Gastrocnemius medialis (tissue), 4 donors: ENCODE measurements around the gene CDKAL1. TPM values are rescaled to one million over a fixed set of nuclear protein-coding genes. Genes with fewer than 3 reads are reported as not detected.

ENCODE experiments used
- ATAC-seq, 2 donors: fragments of 150-250 bp; one replicate each; pipeline ENCODE4 v1.9.1; 2016
- DNase-seq, 2 donors: peaks; one replicate each; pipeline ENCODE4 v3.0.0-alpha.2; 2019
- H3K27ac ChIP-seq, 4 donors: fragments of 200-600 bp; sonication (generic); 1 replicate in 1 of 4; 2 replicates in 3 of 4; pipeline ENCODE4 v1.5.1; 2016 to 2018; ENCODE audit warnings: mild to moderate bottlenecking in 2 of 4, moderate library complexity in 1 of 4
- H3K27me3 ChIP-seq, 3 donors: fragments of 200-600 bp; sonication (generic) in 2 of 3; 1 replicate in 1 of 3; 2 replicates in 2 of 3; pipeline versions ENCODE4 v1.5.1 to v1.6.0; 2016 to 2019; ENCODE audit warnings: mild to moderate bottlenecking in 1 of 3, moderate library complexity in 1 of 3
- H3K36me3 ChIP-seq, 2 donors: fragments of 200-600 bp; sonication (generic) in 1 of 2; one replicate each; pipeline ENCODE4 v1.5.1; 2017 to 2018
- H3K4me1 ChIP-seq, 2 donors: fragments of 200-600 bp; sonication (generic) in 1 of 2; one replicate each; pipeline ENCODE4 v1.5.1; 2016 to 2017; ENCODE audit warnings: mild to moderate bottlenecking in 2 of 2
- H3K4me3 ChIP-seq, 4 donors: fragments of 200-600 bp; sonication (generic) in 3 of 4; 1 replicate in 1 of 4; 2 replicates in 3 of 4; pipeline ENCODE4 v1.5.1; 2016 to 2019; ENCODE audit warnings: mild to moderate bottlenecking in 2 of 4
- H3K9me3 ChIP-seq, 3 donors: fragments of 200-600 bp; sonication (generic) in 2 of 3; 1 replicate in 1 of 3; 2 replicates in 2 of 3; pipeline ENCODE4 v1.5.1; 2016 to 2019
- POLR2A ChIP-seq, 2 donors: fragments of 450-650 bp; IDR thresholded peaks; one replicate each; pipeline ENCODE4 v1.6.1; 2017; ENCODE audit warnings: antibody characterized with exemption in 2 of 2, mild to moderate bottlenecking in 2 of 2, moderate library complexity in 2 of 2
- in situ Hi-C, 4 donors: fragments of 200-750 bp; cut with MboI; loops; one replicate each; pipeline versions ENCODE4 v1.15.0 to v1.8.0; 2017; ENCODE audit warnings: low sequenced_read_pairs in 4 of 4
- intact Hi-C: fragments of 100-400 bp; cut with DNase I; formaldehyde crosslinking; loops from one replicate; pipeline ENCODE4 v1.15.1; 2023; ENCODE audit warnings: low total_unique reads
- total RNA-seq, 4 donors: library from RNA; depleted of rRNA; stranded (reverse); fragments of >200 nt; gene quantifications; one replicate each; pipeline versions ENCODE4 v1.1.0 to v1.2.3, GENCODE V29; 2016
- TF ChIP-seq, protein P1 (sequence below), 5 experiments: fragments of 450-650 bp in 3 of 5; fragments of 200-600 bp in 2 of 5; sonication (generic) in 2 of 5; IDR thresholded peaks in 4 of 5; conservative IDR thresholded peaks in 1 of 5; 1 replicate in 4 of 5; 2 replicates in 1 of 5; pipeline ENCODE4 v1.5.1; 2016 to 2019; ENCODE audit warnings: antibody characterized with exemption in 5 of 5, mild to moderate bottlenecking in 3 of 5, moderate library complexity in 3 of 5

CDKAL1 gene
- total RNA-seq, 4 donors from 2014 or later: 9.6 to 17.0 (median 11.4) TPM

DNA sequence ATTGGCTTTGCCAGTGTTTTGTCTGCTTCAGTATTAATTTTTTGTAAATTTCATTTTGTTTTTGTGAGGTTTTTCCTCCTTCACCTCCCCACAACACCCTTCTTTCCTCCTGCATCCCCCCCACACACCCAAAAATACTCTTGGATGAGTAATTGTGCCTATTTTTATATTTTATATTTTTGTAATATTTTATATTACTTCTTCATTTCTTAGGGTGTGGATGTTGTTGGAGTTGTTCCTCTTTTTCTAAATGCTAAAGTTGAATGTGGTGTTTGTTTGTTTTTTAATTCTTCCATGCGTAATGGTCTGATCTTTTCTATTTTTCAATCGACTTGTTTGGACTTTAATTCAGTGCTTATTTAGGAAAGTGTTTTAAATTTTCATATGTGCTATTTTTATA lies 638.8 kb downstream of the CDKAL1 start:
- DNase-seq (no peak), ATAC-seq (no peak)
- intact Hi-C loops: no loop called here
- Histone ChIP-seq H3K4me1 (no peaks in the 10 kb centered on the region), H3K36me3 (no peaks in the 10 kb centered on the region), H3K27ac (no peak overlapping the region), H3K27me3 (no peaks in the 10 kb centered on the region), H3K4me3 (no peak overlapping the region), H3K9me3 (no peaks in the 10 kb centered on the region)
- TF ChIP-seq, protein P1, sequence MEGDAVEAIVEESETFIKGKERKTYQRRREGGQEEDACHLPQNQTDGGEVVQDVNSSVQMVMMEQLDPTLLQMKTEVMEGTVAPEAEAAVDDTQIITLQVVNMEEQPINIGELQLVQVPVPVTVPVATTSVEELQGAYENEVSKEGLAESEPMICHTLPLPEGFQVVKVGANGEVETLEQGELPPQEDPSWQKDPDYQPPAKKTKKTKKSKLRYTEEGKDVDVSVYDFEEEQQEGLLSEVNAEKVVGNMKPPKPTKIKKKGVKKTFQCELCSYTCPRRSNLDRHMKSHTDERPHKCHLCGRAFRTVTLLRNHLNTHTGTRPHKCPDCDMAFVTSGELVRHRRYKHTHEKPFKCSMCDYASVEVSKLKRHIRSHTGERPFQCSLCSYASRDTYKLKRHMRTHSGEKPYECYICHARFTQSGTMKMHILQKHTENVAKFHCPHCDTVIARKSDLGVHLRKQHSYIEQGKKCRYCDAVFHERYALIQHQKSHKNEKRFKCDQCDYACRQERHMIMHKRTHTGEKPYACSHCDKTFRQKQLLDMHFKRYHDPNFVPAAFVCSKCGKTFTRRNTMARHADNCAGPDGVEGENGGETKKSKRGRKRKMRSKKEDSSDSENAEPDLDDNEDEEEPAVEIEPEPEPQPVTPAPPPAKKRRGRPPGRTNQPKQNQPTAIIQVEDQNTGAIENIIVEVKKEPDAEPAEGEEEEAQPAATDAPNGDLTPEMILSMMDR (IDR thresholded peaks at IDR 0.05 in 4 of 5, conservative IDR thresholded peaks at IDR 0.05 in 1 of 5): no peak
- no peak for TF ChIP-seq POLR2A (IDR thresholded peaks at IDR 0.05)
- in situ Hi-C loops: no loop called here

DNA sequence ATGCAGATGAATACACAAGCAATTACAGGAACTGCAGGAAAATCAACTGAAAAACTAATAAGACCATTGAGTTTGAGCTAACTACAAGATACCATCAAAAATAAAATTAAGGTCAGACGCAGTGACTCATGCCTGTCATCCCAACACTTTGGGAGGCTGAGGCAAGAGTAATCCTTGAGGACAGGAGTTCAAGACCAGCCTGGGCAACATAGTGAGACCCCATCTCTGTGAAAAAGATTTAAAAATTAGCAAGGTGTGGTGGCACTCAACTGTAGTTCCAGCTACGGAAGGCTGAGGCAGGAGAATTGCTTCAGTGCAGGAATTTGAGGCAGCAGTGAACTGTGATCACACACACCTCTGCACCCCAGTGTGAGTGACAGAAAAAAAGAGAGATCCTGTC lies 639.4 kb downstream of the CDKAL1 start:
- intact Hi-C loops: no loop called here
- H3K27ac ChIP-seq: no peak overlapping the region
- H3K36me3 ChIP-seq: no peaks in the 10 kb centered on the region
- no peaks in the 10 kb centered on the region for H3K27me3 ChIP-seq
- in situ Hi-C loops: no loop called here
- H3K4me3 ChIP-seq: no peak overlapping the region
- no peak for TF ChIP-seq POLR2A (IDR thresholded peaks at IDR 0.05)
- TF ChIP-seq, protein P1 (IDR thresholded peaks at IDR 0.05 in 4 of 5, conservative IDR thresholded peaks at IDR 0.05 in 1 of 5): no peak
- no peaks in the 10 kb centered on the region for H3K4me1 ChIP-seq
- no peak for ATAC-seq
- DNase-seq: no peak
- H3K9me3 ChIP-seq: no peaks in the 10 kb centered on the region

DNA sequence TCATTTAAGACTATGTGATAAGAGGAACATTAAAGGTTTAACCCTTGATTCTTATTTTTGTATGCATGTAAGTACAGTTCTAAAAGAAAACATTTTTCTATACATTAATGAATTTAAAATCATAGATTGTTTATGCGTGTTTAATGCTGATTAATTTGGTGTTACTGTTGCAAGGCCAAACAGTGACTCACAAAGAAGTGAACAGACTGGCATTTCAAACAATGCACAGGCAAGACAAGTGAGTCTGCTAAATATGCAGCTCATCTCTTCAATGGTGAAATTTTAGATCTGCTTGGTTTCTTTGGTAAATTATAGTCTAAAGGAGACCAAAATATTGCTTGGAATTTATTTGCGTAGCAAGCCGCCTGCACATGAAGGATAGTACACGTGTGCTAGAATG lies 641.9 kb downstream of the CDKAL1 start:
- in situ Hi-C loops: no loop called here
- TF ChIP-seq, protein P1 (IDR thresholded peaks at IDR 0.05 in 4 of 5, conservative IDR thresholded peaks at IDR 0.05 in 1 of 5): no peak
- no peak for TF ChIP-seq POLR2A (IDR thresholded peaks at IDR 0.05)
- no peak overlapping the region for H3K27ac ChIP-seq
- no peak overlapping the region for H3K4me3 ChIP-seq
- no peak for DNase-seq
- H3K4me1 ChIP-seq: no peaks in the 10 kb centered on the region
- intact Hi-C loops: no loop called here
- no peaks in the 10 kb centered on the region for H3K36me3 ChIP-seq
- H3K9me3 ChIP-seq: no peaks in the 10 kb centered on the region
- ATAC-seq: no peak
- no peaks in the 10 kb centered on the region for H3K27me3 ChIP-seq

DNA sequence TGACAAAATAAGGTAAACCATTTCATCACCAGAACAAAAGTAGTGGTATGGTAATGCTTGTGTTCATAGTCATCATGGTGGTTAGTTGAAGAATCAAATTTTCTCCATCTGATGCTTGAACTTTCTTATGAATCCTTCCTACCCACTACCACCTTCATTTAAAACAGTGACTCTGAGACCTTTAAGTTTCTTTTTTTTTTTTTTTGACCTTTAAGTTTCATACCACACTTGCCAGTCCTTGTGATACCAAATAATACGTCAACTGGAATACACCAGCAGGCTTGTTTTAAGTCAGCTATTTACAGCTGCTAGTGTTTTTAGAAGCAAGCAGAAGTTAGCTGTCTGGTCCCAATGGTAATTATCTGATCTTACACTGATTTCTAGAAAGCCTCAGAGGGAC lies 645.9 kb downstream of the CDKAL1 start:
- in situ Hi-C loops: no loop called here
- DNase-seq: no peak
- Histone ChIP-seq H3K36me3 (no peaks in the 10 kb centered on the region), H3K27me3 (no peaks in the 10 kb centered on the region), H3K9me3 (no peaks in the 10 kb centered on the region), H3K4me3 (no peak overlapping the region), H3K4me1 (peaks cover 8 to 12% of the 10 kb centered on the region in 2 donors), H3K27ac (no peak overlapping the region)
- intact Hi-C loops: no loop called here
- ATAC-seq: no peak
- TF ChIP-seq POLR2A (IDR thresholded peaks at IDR 0.05): no peak

DNA sequence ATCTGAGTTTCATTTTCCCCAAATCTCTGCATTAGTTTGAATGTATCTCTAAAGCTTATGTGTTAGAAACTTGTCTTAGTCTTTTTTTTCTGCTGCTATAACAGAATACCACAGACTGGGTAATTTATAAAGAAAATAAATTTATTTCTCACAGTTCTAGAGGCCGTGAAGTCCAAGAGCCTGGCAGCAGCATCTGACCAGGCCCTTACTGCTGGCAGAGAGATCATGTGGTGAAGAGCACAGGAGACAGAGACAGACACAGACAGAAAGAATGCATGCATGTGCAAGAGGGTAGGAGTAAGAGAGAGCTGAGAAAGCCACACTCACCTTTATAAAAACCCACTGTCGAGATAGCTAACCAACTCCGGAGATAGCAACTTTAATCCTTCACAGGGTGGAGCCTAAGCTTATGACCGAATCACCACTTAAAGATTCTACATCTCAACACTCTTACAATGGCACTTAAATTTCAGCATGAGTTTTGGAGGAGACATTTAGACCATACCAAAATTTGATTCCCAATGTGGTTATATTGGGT lies 646.6 kb downstream of the CDKAL1 start:
- ATAC-seq: no peak

More for the DNA sequence above, 646.6 kb downstream of the CDKAL1 start:
- no peak for DNase-seq
- Histone ChIP-seq H3K27ac (no peak overlapping the region), H3K9me3 (no peaks in the 10 kb centered on the region), H3K36me3 (no peaks in the 10 kb centered on the region), H3K4me1 (peaks cover 8 to 12% of the 10 kb centered on the region in 2 donors), H3K4me3 (no peak overlapping the region), H3K27me3 (no peaks in the 10 kb centered on the region)
- intact Hi-C loops: no loop called here
- no peak for TF ChIP-seq POLR2A (IDR thresholded peaks at IDR 0.05)
- TF ChIP-seq, protein P1 (IDR thresholded peaks at IDR 0.05 in 4 of 5, conservative IDR thresholded peaks at IDR 0.05 in 1 of 5): no peak
- in situ Hi-C loops: no loop called here
